ENCODE results near the gene AJAP1. TPM values are rescaled to one million over a fixed set of nuclear protein-coding genes. Genes with fewer than 3 reads are reported as not detected.

The AJAP1 gene
- polyA plus RNA-seq, 1 of the 3 experiments (the other 2 are of a cell fraction) = not detected

DNA sequence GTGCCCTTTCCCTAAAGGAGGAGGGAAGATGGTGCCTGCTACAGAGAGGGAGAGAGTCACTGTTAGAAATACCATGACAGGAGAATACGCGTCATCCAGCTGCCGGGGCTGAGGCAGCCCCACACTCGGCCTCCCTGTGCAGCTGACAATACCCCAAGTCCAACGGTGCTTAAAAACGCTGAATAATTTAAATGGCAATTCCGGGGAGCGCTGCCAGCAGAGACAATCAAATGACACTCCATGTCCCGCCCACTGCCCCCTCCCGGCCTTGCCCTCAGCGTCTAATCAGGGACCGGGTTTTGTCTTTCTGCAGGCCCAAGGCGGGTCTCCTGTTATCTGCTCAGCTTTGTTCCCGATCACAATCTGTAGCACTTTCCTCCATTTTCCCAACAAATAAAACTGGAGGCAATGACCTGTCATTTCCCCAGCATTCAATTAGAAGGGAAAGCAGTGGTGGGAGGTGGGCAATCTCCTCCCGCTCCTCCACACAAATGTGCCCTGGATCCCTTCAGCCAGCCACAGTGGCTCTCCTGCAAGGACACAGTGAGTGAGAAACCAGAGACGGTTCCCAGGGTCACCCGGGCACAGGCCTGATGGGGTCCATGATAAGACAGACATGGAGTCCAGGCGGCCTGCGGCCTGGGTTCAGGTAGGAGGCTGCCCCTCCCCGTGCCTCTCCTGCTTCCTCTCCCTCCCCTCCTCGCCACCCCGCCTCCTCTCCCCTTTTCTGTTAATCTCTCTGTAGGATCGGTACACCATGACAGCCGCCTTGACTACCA lies 42.7 kb upstream of the AJAP1 start:
- H3K27me3 ChIP-seq (ENCODE audit: insufficient read depth) = no peaks in the 10 kb centered on the region
- peaks cover 0 to 40% of the 10 kb centered on the region in 2 experiments; a peak in 1 of 4 replicates for H3K4me1 ChIP-seq (ENCODE audit: control insufficient read depth in 1 of 2, insufficient read depth in 2 of 2, low read depth in 1 of 2, low read length in 1 of 2)
- no peaks in the 10 kb centered on the region for H3F3A ChIP-seq (replicated peaks; ENCODE audit: insufficient read depth)
- no peak overlapping the region for H3K4me2 ChIP-seq
- H3K36me3 ChIP-seq (replicated peaks in 1 of 2; ENCODE audit: control insufficient read depth in 1 of 2, insufficient read depth in 2 of 2, low read length in 1 of 2) = no peaks in the 10 kb centered on the region
- ChIA-PET POLR2A (no interaction called here), CTCF (interaction anchor here (0.7 kb wide), 1 partner anchor 1134 kb away, joined by 3 read pairs; no protein-coding TSS in a partner anchor)
- H2AFZ ChIP-seq (ENCODE audit: low read depth) = no peak overlapping the region
- no peak overlapping the region for H3K9ac ChIP-seq
- WGBS (ENCODE audit: low lambda C conversion rate) = 24% methylated on average over 18 of the region's 24 CpGs
- H4K20me1 ChIP-seq (ENCODE audit: insufficient read depth) = no peaks in the 10 kb centered on the region
- no peaks in the 10 kb centered on the region for H3K9me2 ChIP-seq
- no peaks in the 10 kb centered on the region for H3K79me2 ChIP-seq (ENCODE audit: insufficient read depth)
- DNase-seq = peak; percentile 85
- H3K4me3 ChIP-seq (ENCODE audit: low read depth in 2 of 2, low read length in 1 of 2) = no peak overlapping the region
- H3K27ac ChIP-seq (ENCODE audit: low read depth in 2 of 2, low read length in 1 of 2) = peak overlapping the region in 1 of 2 experiments; percentile 86; a peak in 2 of 4 replicates
- no peaks in the 10 kb centered on the region for H3K9me3 ChIP-seq
- TF ChIP-seq, protein P1, sequence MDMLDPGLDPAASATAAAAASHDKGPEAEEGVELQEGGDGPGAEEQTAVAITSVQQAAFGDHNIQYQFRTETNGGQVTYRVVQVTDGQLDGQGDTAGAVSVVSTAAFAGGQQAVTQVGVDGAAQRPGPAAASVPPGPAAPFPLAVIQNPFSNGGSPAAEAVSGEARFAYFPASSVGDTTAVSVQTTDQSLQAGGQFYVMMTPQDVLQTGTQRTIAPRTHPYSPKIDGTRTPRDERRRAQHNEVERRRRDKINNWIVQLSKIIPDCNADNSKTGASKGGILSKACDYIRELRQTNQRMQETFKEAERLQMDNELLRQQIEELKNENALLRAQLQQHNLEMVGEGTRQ (IDR thresholded peaks at IDR 0.05; ENCODE audit: borderline replicate concordance, low read depth, low read length) = no peak
- TF ChIP-seq CHD2 (IDR thresholded peaks at IDR 0.05; ENCODE audit: low read length, partially characterized antibody) (peak; percentile 33), RCOR1 (IDR thresholded peaks at IDR 0.05; ENCODE audit: low read length) (peak; percentile 61), FOXJ3 (CRISPR knock-in tag; IDR thresholded peaks at IDR 0.05) (peak; percentile 73; the same call in 1 of the 2 replicates), MXI1 (IDR thresholded peaks at IDR 0.05; ENCODE audit: low read depth, low read length) (0 out of 2 replicates have a peak, but pooled peaks have one; percentile 19), RFX5 (IDR thresholded peaks at IDR 0.05; ENCODE audit: low read length) (peak; percentile 10; the same call in 1 of the 2 replicates), EP300 (IDR thresholded peaks at IDR 0.05; ENCODE audit: borderline replicate concordance in 1 of 2, low read depth in 1 of 2, low read length in 1 of 2) (peak in 1 of 2 experiments; percentile 72; a peak in 2 of 4 replicates), GATA2 (CRISPR knock-in tag; IDR thresholded peaks at IDR 0.05) (peak; percentile 98)
- TF ChIP-seq, protein P2, sequence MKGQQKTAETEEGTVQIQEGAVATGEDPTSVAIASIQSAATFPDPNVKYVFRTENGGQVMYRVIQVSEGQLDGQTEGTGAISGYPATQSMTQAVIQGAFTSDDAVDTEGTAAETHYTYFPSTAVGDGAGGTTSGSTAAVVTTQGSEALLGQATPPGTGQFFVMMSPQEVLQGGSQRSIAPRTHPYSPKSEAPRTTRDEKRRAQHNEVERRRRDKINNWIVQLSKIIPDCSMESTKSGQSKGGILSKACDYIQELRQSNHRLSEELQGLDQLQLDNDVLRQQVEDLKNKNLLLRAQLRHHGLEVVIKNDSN (IDR thresholded peaks at IDR 0.05; ENCODE audit: borderline replicate concordance, low read depth) = no peak

DNA sequence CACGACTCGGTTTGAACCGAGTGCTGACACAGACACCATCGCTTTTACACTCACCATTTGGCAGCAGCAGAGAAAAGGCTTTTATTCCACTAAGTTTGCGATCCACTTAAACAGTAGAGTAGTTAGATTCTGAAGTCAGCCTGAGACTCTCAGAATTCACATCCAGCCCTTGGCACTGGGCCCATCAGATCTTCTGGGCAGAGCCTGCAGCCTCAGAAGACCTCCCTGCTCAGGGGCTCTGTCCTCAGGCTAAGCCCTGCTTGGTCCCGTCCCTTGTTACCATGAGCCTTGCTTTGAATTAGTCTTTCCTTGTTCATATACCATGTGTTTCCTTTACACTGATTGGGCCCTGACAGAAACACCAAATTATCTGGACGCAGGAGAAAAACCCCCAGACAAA lies 41.4 kb upstream of the AJAP1 start:
- no peaks in the 10 kb centered on the region for H3K27me3 ChIP-seq (ENCODE audit: insufficient read depth)
- TF ChIP-seq YY1 (IDR thresholded peaks at IDR 0.05; ENCODE audit: low read depth) (no peak), GATA2 (CRISPR knock-in tag; IDR thresholded peaks at IDR 0.05) (peak; percentile 66)
- ChIA-PET CTCF (interaction anchor here (0.7 to 2.4 kb wide), 2 partner anchors 41 to 43 kb away, joined by 3 to 11 read pairs; partner anchors contain the start of gene AJAP1), POLR2A (no interaction called here)
- no peaks in the 10 kb centered on the region for H3K36me3 ChIP-seq (replicated peaks in 1 of 2; ENCODE audit: control insufficient read depth in 1 of 2, insufficient read depth in 2 of 2, low read length in 1 of 2)
- no peaks in the 10 kb centered on the region for H3K79me2 ChIP-seq (ENCODE audit: insufficient read depth)
- no peak overlapping the region for H3K4me3 ChIP-seq (ENCODE audit: low read depth in 2 of 2, low read length in 1 of 2)
- no peaks in the 10 kb centered on the region for H3K9me3 ChIP-seq
- H4K20me1 ChIP-seq (ENCODE audit: insufficient read depth) = no peaks in the 10 kb centered on the region
- H3K9ac ChIP-seq = no peak overlapping the region
- H3K9me2 ChIP-seq = no peaks in the 10 kb centered on the region
- no peaks in the 10 kb centered on the region for H3F3A ChIP-seq (replicated peaks; ENCODE audit: insufficient read depth)
- H3K4me2 ChIP-seq = no peak overlapping the region
- DNase-seq = peak; percentile 58
- peaks cover 0 to 40% of the 10 kb centered on the region in 2 experiments; a peak in 1 of 4 replicates for H3K4me1 ChIP-seq (ENCODE audit: control insufficient read depth in 1 of 2, insufficient read depth in 2 of 2, low read depth in 1 of 2, low read length in 1 of 2)
- no peak overlapping the region for H2AFZ ChIP-seq (ENCODE audit: low read depth)
- peak overlapping the region in 1 of 2 experiments; percentile 86; a peak in 2 of 4 replicates for H3K27ac ChIP-seq (ENCODE audit: low read depth in 2 of 2, low read length in 1 of 2)
- WGBS (ENCODE audit: low lambda C conversion rate) = 17% methylated on average over 7 of the region's 7 CpGs

All from SK-N-SH (cell line).